GM21737 (cell line): ENCODE results near the gene GINS2.

ENCODE experiments used
- ATAC-seq: cut with Tn5 transposase; IDR thresholded peaks from one replicate; pipeline ENCODE4 v1.9.1; 2021; ENCODE audit warnings: mild to moderate bottlenecking, moderate library complexity; ENCODE audit not compliant: unreplicated experiment

Gene GINS2

DNA sequence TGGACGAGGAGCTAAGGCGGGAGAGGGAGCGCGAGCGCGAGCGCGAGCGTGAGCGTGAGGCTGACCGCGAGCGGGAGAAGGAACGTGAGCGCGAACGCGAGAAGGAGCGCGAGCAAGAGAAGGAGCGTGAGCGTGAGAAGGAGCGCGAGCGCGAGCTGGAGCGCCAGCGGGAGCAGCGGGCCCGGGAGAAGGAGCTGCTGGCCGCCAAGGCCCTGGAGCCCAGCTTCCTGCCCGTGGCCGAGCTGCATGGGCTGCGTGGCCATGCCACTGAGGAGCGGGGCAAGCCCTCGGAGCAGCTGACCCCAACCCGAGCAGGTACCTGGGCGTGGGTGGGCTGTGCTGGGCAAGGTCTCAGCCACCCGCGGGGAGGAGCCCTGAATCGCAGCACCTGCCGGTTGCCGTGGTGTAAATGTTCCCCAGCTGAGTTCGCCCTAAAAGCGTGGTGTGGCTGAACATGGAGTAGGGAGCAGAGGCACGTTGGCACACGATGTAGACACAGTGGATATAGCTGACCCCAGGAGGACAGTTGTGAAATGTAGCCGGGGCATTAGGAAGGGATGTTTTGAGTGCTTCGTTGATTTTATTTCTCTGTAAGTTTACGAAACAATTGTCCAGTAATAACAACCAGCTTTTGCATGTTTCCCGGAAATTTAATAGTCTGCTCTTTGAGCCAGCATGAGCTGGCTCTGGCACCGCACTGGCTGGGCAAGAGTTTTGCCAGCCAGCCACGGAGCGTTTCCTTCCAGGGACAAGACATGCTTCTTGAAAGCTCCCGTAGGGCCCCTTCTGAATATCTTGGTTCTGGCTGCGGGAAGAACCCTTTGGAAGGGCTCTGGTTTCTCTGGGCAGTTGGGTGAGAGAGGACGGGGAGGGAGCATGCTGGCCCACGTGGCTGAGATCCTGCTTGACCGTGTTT is 32.1 kb downstream of the GINS2 start:
- ATAC-seq: no peak

DNA sequence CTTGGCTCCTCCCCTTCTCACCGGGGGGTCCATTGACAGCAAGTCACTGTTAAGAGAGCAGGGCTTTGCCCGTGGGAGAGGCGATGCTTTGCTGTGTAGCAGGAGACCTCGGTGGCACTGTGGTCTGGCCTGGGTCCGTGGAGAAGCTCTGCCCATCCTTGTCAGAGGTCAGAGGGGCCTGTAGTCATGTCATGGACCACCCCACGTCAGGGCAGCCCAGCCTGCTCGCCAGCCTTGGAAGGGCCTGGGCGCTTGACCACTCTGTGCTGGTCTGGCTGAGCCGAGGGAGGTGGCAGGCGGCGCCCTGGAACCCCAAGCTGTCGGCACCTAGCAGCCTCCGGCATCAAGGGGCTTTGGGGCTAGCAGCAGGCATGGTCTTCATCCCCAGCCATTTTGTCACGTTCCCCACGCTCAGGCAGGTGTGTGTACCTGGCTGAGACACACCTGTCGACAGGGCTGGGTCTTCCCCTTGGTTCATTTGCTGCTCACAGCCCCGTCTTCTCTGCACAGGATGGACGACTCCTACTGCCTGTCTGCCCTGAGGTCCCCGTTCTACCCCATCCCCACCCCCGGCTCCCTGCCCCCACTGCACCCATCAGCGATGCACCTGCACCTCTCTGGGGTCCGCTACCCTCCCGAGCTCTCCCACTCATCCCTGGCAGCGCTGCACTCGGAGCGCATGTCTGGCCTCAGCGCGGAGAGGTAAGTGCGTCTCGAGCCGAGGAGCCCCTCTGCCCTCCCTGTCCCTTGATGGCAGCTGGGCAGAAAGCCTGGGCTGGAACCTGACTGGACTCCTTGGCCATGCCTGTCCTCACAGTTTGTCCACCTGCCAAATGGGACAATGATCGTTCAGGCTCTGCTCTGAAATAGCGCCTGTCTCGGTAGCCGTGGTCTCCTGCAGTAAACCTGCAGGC is 33.3 kb downstream of the GINS2 start:
- no peak for ATAC-seq

DNA sequence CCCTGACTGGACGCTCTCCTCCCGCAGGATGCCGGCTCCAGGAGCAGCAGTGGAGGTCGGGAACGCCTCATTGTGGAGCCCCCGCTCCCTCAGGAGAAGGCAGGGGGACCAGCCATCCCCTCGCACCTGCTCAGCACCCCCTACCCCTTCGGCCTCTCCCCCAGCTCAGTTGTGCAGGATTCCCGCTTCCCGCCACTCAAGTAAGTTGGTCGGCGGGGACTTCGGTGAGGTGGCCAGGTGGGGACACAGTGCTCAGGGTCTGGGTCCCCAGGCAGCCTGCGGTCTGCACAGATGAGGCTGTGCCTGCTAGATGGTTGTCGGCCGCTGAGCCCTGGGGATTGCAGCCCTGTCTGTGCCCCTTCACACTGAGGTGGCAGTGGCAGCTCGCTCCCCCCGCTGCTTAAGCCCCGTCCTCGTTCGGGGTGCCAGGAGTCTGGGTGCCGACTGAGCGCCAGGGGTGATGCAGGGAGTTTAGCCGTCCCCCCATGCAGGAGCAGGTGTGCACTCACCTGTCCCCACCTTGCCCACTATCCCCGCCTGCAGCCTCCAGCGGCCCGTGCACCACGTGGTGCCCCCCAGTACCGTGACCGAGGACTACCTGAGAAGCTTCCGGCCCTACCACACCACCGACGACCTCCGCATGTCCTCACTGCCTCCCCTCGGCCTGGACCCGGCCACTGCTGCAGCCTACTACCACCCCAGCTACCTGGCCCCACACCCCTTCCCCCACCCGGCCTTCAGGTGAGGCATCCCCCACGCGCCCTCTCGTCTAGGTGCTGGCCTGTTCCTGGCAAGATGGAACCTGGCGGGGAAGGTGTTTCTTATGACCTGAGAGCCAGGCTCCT is 34.3 kb downstream of the GINS2 start:
- ATAC-seq: no peak

DNA sequence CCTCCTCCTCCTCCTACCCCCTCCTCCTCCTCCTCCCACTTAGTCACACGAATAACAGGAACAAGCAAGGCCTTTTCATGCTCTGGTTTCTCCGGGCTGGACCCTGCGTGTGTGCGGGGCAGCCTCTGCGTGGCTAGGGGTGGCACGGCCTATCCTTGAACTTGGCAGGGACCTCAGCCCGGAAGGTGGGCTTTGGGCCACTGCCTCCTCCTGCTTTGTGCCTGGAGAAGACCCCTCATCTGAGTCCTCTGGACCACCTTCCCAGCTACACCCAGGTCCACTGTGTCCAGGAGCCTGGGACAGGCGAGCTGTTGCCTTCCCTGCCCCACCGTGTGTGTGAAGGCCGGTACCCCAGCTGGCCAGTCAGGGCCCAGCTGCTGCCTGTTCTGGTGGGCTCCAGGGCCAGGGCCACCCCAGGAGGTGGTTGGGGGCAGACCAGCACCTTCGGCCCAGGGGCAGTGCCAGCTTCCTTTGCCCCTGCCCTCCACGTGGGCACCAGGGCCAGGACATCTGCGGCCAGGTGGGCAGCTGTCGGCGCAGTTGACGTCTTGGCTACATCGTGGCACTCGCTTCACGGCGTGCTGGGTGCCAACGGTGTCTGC is 35.4 kb downstream of the GINS2 start:
- no peak for ATAC-seq

DNA sequence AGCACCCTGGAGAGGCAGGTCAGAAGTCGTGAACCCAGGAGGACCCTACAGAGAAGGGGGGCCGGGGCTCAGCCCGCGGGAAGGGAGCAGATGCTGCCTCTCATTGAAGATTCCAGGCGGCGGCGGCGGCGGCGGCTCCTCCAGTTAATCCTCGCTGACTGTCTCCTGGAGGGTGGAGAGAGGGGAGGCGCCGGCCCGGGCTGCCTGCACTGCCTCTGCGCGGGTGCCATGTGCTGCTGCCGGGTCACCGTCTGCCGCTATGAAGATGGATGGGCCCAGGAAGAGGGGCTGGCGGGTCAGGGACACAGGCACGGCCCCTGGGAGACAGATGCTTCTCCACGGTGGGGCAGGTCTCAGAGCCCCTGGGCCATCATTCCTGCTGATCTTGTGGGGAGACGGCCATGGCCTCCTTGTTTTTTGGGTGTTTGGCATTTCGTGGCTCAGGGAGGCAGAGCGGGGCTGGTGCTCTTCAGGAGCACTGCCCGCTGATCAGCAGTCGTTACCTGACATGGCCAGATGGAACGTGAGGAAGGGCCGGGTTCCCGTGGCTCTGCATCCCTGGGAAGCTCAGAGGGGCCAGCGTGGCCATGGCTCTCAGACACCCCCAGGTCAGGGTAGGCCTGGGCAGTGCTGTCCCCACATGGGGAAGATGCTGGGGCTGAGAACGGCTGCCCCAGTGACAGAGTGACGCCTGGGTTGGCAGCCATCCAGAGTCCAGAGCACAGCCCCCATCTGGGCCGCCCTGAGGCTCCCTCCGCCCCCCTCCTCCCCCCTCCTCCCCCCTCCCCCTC is 36.1 kb downstream of the GINS2 start:
- no peak for ATAC-seq

DNA sequence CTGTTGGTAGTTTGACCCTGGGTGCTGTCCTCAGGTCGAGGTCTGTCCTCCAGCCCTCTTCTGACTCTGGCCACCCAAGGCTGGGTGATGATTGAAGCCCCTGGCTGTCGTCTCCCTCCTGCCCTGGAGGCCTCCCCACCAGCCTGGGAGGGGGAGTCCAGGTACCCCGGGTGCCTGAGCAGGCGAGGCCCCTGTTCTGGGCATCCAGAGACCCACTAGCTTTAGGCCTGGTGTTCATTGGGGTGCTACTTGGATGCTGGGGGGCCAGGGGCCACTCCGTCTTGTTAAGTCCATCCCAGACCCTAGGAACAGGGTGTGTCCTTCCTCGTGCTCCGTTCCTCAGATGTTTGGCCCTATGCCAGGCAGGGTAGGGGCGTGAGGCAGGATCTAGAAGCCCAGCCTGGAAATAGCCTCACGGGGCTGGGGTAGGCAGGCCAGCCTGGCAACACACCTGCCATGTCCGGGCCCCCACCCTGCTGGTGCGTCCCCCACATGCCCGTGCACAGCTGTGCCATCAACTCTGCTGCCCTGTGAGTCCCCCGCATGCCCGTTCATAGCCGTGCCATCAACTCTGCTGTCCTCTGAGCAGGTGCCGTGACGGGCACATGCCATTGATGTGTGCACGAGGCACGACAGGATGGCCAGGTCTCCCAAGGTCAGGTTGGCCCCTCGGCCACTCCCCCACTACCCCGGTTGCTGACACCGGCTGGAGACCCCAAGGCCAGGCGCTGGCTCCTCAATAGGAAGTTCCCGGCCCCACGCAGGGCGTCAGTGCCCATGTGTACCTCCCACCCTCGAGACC is 36.9 kb downstream of the GINS2 start:
- no peak for ATAC-seq

DNA sequence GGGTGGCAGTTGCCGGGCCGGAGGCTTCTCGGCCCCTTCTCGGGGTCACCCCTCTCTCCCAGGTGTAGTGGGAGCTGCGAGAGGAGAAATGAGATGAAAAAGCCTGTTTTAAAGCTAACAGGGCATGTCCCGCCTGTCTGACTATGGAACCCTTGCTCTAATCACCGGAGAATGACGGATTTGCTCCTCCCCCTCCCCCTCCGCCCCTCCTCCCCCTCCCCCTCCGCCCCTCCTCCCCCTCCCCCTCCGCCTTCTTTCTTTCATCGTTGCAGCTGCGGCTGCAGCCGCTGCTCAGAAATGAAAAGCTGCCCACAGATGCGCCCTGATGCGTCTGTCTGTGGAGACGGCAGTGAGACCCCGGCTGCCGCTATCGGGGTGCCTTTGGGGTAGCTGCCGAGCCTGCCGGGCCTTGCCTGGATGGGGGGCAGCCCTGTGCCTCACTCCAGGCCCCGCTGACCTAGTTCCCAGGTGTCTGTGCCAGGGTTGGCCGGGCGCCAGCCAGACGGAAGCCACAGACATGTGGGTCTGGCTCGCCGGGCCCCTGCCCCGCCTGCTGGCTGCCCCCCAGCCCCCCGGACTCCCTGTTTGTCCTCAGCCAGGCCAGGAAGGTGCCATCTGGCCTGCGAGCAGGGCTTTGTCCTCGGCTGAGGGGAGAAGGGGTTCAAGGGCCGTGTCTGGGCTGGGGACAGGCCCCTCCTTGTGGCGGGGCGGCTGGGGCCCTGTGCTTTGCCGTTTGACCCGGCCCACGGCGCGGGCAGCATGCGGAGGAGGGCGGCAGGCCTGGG is 37.7 kb downstream of the GINS2 start:
- ATAC-seq: no peak

DNA sequence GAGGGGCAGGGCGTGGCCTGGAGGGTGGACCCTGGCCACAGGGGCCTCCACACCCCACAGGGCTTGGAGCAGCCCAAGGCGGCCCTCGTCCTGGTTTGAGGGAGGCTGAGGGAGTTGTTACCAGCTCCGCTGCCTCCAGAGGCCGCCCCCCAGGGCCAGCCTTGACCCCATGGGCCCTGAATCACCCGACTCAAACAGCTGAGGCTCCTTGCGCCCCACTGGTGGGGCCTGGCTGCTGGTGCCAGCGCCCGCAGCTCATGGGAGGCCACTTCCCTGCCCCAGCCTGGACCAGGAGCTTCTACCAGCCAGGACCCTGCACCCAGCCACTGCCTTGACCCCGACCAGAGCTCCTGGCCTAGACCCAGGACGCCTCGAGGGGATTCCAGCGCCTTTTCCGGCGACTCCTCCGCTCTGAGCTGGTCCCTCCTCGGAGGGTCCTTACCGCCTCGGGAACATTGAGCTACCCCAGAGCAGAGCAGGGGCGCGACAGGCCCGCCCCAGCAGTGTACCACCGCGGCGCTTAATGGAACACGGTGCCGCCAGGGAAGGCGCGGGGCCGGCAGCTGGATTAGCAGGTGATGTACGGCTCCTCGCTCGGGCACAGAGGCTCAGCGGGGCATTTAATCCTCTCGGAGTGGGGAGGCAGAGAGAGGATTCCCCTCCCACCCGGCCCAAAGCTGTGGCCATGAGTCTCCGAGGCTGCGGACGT is 38.5 kb downstream of the GINS2 start:
- no peak for ATAC-seq

DNA sequence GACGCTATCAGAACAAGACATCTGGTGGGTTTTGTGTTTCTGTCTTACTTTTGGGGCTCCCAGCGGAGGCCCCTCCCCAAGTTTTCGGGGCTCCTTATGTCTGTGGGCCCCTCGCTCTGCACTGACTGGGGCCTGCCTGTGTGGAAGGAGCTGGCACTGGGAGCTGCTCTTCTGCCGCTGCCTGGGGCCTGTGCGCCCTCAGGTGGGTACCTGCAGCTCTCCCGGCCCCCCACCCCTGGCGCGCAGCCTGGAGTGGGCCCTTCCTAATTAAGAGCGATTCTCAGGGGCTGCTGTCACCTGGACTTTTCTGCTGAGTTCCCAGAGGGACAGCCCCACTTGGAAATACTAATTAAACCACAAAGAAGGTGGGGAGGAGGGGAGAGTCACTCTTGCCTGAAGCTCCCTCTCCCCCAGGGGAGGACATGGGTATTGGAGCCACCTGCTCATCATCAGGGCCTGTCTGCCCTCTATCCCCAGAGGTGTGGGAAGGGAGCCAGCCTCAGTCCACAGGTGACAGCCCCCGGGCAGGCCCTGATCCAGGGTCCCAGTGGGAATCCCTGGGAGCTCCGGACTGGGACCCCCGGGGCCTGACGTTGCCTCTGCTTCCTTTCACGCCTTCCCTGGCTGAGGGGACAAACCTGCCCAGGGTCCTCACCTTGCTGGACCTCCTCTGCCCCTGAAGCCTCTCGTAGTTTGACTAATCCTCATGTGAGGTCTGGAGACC is 39.2 kb downstream of the GINS2 start:
- no peak for ATAC-seq

DNA sequence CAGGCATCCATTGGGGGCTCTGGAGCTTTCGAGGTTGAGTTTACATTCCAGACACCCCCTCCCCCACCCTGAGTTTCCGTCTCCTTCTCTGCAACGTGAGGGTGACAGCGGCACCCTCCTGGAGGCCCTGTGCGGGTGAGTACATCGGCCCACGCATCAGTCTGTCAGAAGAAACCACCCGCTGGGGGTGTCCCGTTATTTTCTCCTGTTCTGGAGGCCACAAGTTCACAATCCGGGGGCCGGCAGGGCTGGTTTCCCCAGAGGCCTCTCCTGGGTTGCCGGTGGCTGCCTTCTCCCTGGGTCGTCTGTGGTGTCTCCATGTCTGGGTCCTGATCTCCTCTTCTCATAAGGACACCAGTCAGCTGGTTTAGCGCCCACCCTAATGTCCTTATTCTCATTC is 39.9 kb downstream of the GINS2 start:
- ATAC-seq: no peak

DNA sequence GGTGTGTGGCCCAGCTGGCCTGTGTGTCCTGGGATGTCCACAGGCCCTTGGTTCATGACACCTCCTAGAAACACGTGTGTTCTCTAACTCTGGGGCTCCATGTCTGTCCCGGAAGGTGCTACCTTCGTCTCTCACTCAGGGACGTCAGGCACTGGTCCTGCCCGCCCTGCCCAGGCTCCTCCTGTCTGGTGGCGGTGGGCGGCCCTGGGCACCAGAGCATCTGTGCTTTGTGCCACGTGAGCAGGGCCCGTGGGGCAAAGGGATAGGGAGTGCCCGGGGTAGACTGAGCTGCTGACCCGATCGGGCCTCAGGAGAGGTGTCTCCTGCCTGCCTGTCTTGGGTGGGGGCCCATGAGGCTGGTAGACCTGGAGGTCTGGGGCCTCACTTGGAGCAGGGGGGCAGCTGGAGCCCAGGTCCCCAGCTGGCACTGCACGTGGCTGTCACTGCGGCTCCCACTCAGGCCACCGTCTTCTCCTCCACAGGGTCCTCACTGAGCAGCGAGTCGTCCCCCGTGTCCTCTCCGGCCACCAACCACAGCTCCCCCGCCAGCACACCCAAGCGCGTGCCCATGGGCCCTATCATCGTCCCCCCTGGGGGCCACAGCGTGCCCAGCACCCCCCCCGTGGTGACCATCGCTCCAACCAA is 40.6 kb downstream of the GINS2 start:
- ATAC-seq: no peak

DNA sequence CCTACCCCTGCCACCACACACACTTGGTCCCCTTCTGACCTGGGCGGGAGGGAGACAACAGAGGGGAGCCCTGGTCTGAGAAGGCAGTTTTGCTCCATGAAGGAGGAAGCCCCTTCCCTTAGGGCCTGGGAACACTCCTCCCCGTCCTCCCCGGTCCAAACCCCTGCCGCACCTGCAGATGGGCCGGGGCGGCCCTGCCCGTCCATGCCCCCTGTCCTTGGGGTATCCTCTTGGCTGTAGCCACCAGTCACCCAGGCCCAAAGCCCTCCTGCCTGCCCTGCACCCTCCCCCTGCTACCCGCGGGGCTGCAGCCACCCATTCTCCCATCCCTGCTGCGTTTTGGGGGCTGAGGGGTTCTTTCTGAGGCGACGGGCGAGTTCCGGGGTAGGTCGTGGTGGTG is 41.8 kb downstream of the GINS2 start:
- no peak for ATAC-seq

DNA sequence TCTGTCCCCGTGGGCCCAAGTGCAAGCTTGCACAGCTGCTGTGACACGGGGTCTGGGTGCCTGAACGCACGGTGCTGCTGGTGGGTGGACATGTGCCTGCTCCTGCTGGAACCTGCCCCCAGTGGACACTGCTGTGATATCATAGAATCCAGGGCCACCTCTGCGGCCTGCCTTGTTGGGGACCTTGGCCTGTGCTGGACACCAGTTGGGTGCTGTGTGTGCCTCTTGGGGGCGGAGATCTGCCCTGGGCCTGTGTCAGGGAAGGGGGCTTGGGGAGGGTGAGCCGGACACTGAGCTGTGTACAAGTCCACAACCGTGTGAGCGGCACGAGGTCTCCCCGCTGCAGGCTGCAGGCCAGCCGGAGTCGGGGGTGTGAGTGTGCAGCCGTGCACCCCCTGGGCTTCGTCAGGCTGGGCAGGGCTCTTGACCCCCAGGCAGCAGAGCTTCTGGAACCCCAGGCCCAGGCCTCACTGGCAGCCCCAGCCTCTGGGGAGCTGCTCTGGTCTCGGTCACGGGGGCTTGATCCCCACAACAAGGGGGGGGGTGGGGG is 42.3 kb downstream of the GINS2 start:
- ATAC-seq: no peak

DNA sequence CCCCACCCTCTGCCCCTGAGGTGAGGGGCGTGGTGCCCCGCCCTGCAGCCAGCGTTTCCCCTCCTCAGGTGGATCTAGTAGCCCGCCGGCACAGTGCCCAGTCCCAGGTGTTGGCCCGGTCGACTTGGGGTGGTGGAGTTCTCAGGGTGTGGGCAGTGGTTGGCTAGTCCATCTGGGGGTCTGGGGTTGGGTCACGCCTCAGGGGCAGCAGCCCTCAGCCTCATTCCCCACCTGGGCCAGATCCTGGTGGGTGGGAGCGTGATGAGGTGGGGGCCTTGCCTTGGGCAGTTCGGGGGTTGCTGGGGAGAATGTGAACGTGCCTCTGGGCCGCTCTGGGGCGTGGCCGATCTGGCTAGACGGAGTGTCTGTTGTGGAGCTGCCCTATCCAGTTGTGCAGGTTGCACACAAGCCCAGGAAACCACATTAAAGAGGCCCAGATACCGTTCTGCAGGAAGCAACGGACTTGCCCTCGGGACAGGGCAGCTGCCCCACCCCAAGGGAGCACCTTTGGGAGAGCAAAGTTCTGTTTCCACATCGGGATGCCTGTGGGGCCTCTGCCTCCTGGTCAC is 43.6 kb downstream of the GINS2 start:
- ATAC-seq: no peak

DNA sequence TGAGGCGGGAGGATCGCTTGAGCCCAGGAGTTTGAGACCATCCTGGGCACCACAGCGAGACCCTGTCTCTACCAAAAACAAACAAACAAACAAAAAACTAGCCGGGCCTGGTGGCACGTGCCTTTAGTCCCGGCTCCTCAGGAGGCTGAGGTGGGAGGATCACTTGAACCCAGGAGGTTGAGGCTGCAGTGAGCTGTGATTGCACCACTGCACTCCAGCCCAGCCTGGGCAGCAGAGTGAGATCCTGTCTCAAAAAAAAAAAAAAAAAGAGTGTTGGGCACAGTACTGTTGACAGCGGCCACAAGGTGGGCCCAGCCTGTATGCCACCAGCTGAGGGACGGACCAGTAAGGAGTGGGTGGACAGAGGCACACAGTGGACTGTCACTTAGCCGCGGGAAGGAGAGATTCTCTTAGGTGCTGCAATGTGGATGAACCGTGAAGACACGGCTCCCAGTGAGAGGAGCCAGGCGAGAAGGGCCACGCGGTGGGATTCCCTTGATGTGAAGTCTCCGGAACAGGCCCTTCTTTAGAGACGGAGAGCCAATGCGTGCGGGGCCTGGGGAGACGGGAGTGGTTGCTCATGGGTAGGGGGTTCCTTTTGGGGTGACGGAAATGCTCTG is 44.6 kb downstream of the GINS2 start:
- ATAC-seq: no peak
